Pancreas (tissue), 10 donors: ENCODE results near the gene GPC6. TPM values are rescaled to one million over a fixed set of nuclear protein-coding genes. Genes with fewer than 3 reads are reported as not detected.

Experiments
- ATAC-seq, 4 donors: fragments of 200-7000 bp; cut with Tn5 transposase; one replicate each; pipeline versions ENCODE4 v1.8.0 to v1.9.1; 2020; ENCODE audit warnings: mild to moderate bottlenecking in 4 of 4, moderate library complexity in 4 of 4
- DNase-seq, 6 donors: peaks; one replicate each; pipeline ENCODE4 v3.0.0-alpha.2; 2020
- FAIRE-seq: peaks from 2 replicates; lab custom pipeline; 2012; peaks lifted over from hg19 to GRCh38; lab: Jason Lieb, UNC
- H3K27ac ChIP-seq, 4 donors: fragments of 200-600 bp; sonication (generic); 1 replicate in 3 of 4; 2 replicates in 1 of 4; pipeline versions ENCODE4 v1.5.0 to v1.8.0; 2020
- H3K27me3 ChIP-seq, 4 donors: fragments of 200-600 bp; one replicate each; pipeline ENCODE4 v1.8.0; 2021
- H3K36me3 ChIP-seq, 3 donors: fragments of 200-600 bp; sonication (generic) in 1 of 3; one replicate each; pipeline versions ENCODE4 v1.5.0 to v1.8.0; 2020 to 2021
- H3K4me1 ChIP-seq, 3 donors: fragments of 200-600 bp; one replicate each; pipeline ENCODE4 v1.8.0; 2021
- H3K4me3 ChIP-seq, 4 donors: fragments of 200-600 bp; sonication (generic) in 2 of 4; one replicate each; pipeline versions ENCODE4 v1.5.0 to v1.8.0; 2020 to 2021
- H3K9me3 ChIP-seq, 4 donors: fragments of 200-600 bp; one replicate each; pipeline ENCODE4 v1.8.0; 2021
- WGBS, 2 donors: extraction: QIAGEN DNeasy Blood & Tissue Kit; methylation state at CpG; one replicate each; pipeline ENCODE4 v1.1.7; 2013; 5-methylcytosine and 5-hydroxymethylcytosine counted together
- intact Hi-C, 3 donors: fragments of 100-400 bp; cut with DNase I; formaldehyde crosslinking; loops; one replicate each; pipeline versions ENCODE4 v1.11.1 to v1.14.2; 2022
- polyA plus RNA-seq, 2 donors: library from polyadenylated mRNA; stranded (reverse); fragments of 200-250 nt; gene quantifications; one replicate each; pipeline ENCODE4 v1.2.3, GENCODE V29; 2013
- total RNA-seq, 6 donors: library from RNA; stranded (reverse); fragmentation: NEBNext Ultra II Directional in 4 of 6; extraction: Animal tissue kit (Norgen Biotek cat#: 25700) in 4 of 6; gene quantifications; one replicate each; pipeline versions ENCODE4 v1.2.1 to v1.2.4, GENCODE V29; 2021 to 2023
- TF ChIP-seq, protein P1 (sequence below), 4 donors: fragments of 200-600 bp; sonication (generic) in 3 of 4; IDR thresholded peaks; one replicate each; pipeline versions ENCODE4 v1.5.0 to v1.8.0; 2021; ENCODE audit warnings: antibody characterized with exemption in 4 of 4
- donor health status: healthy with polysubstance abuse.
- donor health status: DM: no; HTN: no; CAD: no; lungs with moderate emphysema.
- donor health status: DM: no; HTN: no; CAD: no.
- donor health status: control.
- donor health status: control.
- donor health status: Bipolar disorder and iron deficiency.
- donor health status: DM: yes; HTN: yes; CAD: no.
- donor health status: DM: no; HTN: no; CAD: no.
- donor health status: DM: no; HTN: no; CAD: no.
- donor health status: DM: yes; HTN: yes; CAD: no.

Gene GPC6
- total and polyA plus RNA-seq, 8 donors: 0.23 to 3.3 (median 1.2) TPM

DNA sequence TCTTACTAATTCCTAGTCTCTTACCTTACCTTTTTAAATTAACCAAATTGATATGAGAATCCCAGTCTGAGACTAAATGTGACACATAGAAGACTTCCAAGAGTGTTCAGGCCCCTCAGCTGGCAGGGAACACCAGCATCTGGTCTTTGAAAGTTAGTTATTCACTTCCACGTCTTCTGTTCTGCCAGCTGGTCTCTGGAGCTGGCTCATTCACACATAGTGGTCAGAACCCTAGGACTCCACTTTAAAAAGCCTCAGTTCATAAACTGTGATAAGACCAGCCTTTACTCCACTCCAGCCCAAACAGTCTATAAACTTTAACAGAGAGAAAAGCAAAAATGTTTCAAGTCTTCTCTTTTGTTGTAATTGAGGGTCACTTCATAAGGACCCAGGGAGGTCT lies 989.9 kb downstream of the GPC6 start:
- 69 to 79% methylated on average over 1 of the region's 1 CpG for WGBS, 2 donors
- no peaks in the 10 kb centered on the region for H3K27me3 ChIP-seq
- H3K36me3 ChIP-seq: no peaks in the 10 kb centered on the region
- H3K4me1 ChIP-seq: no peaks in the 10 kb centered on the region
- no peak overlapping the region for H3K27ac ChIP-seq
- TF ChIP-seq, protein P1, sequence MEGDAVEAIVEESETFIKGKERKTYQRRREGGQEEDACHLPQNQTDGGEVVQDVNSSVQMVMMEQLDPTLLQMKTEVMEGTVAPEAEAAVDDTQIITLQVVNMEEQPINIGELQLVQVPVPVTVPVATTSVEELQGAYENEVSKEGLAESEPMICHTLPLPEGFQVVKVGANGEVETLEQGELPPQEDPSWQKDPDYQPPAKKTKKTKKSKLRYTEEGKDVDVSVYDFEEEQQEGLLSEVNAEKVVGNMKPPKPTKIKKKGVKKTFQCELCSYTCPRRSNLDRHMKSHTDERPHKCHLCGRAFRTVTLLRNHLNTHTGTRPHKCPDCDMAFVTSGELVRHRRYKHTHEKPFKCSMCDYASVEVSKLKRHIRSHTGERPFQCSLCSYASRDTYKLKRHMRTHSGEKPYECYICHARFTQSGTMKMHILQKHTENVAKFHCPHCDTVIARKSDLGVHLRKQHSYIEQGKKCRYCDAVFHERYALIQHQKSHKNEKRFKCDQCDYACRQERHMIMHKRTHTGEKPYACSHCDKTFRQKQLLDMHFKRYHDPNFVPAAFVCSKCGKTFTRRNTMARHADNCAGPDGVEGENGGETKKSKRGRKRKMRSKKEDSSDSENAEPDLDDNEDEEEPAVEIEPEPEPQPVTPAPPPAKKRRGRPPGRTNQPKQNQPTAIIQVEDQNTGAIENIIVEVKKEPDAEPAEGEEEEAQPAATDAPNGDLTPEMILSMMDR (IDR thresholded peaks at IDR 0.05): no peak
- no peak for DNase-seq
- intact Hi-C loops: no loop called here
- H3K4me3 ChIP-seq: no peak overlapping the region
- no peak for FAIRE-seq
- ATAC-seq: no peak
- no peaks in the 10 kb centered on the region for H3K9me3 ChIP-seq

DNA sequence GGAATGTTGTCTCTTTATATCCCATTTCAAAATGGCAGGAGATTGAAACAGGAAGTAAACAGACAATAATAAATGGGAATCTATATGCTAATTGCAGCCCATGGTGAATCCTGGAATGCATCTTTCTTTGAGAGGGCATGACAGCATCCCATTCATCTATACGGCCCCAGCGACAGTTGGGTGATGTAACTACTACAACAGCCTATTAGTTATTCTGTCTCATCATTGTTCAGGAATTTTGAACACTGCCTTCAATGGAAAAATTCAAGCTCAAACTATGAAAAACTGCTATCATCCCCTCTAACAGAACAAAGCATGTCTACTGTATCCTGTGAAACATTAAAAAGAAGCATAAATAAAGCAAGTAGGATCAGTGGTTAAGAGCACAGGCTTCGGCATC lies 990.8 kb downstream of the GPC6 start:
- no peak for FAIRE-seq
- no peak for ATAC-seq
- Histone ChIP-seq H3K9me3 (no peaks in the 10 kb centered on the region), H3K4me1 (no peaks in the 10 kb centered on the region), H3K4me3 (no peak overlapping the region), H3K27me3 (no peaks in the 10 kb centered on the region), H3K36me3 (no peaks in the 10 kb centered on the region), H3K27ac (no peak overlapping the region)
- 94 to 97% methylated on average over 3 of the region's 3 CpGs for WGBS, 2 donors
- intact Hi-C loops: no loop called here
- TF ChIP-seq, protein P1 (IDR thresholded peaks at IDR 0.05): no peak
- no peak for DNase-seq

DNA sequence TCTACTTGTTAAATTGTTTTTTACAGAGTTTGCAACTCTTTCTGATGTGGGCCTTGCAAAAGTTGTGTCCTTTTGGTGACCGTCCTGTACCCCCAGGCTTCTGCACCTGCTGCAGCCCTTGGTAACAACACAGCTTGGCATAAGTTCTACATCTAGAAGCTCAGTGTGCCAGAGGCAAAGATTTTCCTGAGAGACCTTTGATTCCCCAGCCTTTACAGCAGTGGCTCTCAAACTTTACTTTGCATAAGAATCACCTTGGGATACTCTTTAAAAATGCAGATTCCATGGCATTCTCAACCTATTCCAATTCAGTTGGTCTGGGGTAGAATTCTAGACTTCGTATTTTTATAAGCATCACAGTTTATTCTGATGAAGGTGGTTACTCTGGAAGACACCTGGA lies 991.9 kb downstream of the GPC6 start:
- no peak for FAIRE-seq
- no peaks in the 10 kb centered on the region for H3K4me1 ChIP-seq
- TF ChIP-seq, protein P1 (IDR thresholded peaks at IDR 0.05): no peak
- H3K9me3 ChIP-seq: no peaks in the 10 kb centered on the region
- no peak overlapping the region for H3K4me3 ChIP-seq
- H3K27me3 ChIP-seq: no peaks in the 10 kb centered on the region
- no peak overlapping the region for H3K27ac ChIP-seq
- no peak for ATAC-seq
- intact Hi-C loops: no loop called here
- DNase-seq: no peak
- H3K36me3 ChIP-seq: no peaks in the 10 kb centered on the region
- WGBS, 2 donors: 75 to 85% methylated on average over 2 of the region's 2 CpGs

DNA sequence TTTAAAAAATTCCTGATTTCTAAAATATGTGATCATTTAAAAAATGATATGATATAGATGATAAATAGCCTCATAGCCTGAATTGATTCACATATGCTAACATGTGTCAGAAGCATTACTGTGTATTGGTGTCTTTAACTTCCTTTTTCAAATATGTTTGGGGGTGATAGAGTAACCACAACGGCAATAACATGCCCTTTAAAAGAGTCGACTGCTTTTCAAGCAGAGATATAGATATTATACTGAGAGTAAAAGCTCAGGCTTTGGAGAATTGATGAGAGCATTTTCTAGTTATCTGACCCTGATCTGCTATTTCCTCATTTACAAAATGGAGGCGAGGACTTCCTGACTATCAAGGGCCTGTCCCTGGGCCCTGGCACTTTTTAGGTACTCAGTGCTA lies 992.3 kb downstream of the GPC6 start:
- intact Hi-C loops: no loop called here
- no peak for DNase-seq
- no peaks in the 10 kb centered on the region for H3K27me3 ChIP-seq
- TF ChIP-seq, protein P1 (IDR thresholded peaks at IDR 0.05): no peak
- no peak for ATAC-seq
- no peaks in the 10 kb centered on the region for H3K4me1 ChIP-seq
- FAIRE-seq: no peak
- no peak overlapping the region for H3K4me3 ChIP-seq
- H3K27ac ChIP-seq: no peak overlapping the region
- H3K9me3 ChIP-seq: no peaks in the 10 kb centered on the region
- no peaks in the 10 kb centered on the region for H3K36me3 ChIP-seq
- WGBS, 2 donors: 78 to 81% methylated on average over 3 of the region's 3 CpGs

DNA sequence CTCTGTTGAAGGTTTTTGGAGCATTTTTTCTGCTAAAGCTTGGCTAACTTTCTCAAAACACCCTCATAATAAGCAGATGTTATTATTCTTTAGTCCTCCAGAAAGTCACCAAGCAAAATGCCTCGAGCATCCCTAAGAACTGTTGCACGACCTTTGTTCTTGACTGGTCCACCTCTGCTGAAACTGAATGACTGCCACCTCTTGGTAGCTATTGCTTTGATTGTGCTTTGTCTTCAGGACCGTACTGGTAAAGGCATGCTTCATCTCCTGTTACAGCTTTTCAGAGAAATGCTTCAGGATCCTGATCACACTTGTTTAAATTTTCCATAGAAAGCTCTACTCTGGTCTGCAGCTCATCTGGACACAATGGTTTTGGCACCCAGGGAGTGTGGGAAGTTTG lies 998.1 kb downstream of the GPC6 start:
- ATAC-seq (no peak), DNase-seq (no peak), FAIRE-seq (no peak)
- no peaks in the 10 kb centered on the region for H3K9me3 ChIP-seq
- no peak overlapping the region for H3K4me3 ChIP-seq
- intact Hi-C loops: no loop called here
- H3K27ac ChIP-seq: no peak overlapping the region
- TF ChIP-seq, protein P1 (IDR thresholded peaks at IDR 0.05): no peak
- 77 to 89% methylated on average over 3 of the region's 3 CpGs for WGBS, 2 donors
- no peaks in the 10 kb centered on the region for H3K4me1 ChIP-seq
- H3K27me3 ChIP-seq: no peaks in the 10 kb centered on the region
- H3K36me3 ChIP-seq: no peaks in the 10 kb centered on the region
